ENCODE measurements around the gene PLXND1.
"Not testable (repeated sequence)": the region's sequence is repeated elsewhere in the genome, so short reads cannot be mapped to it uniquely, and the experiment has no call there.

PLXND1 gene

GRCh38 chr3:129522953-129523352, 83.5 kb downstream of the PLXND1 start:
- no peak for DNase-seq

- no peak for DNase-seq
Measured at GRCh38 chr3:129521611-129522010, 84.9 kb downstream of the PLXND1 start.

- no peak for DNase-seq
Measured at GRCh38 chr3:129520960-129521359, 85.5 kb downstream of the PLXND1 start.

- no peak for DNase-seq
Measured at GRCh38 chr3:129519896-129520715, 86.4 kb downstream of the PLXND1 start.

GRCh38 chr3:129519449-129519848, 87.0 kb downstream of the PLXND1 start:
- DNase-seq: no peak

- no peak for DNase-seq
Measured at GRCh38 chr3:129518581-129518980, 87.9 kb downstream of the PLXND1 start.

- no peak for DNase-seq
Measured at GRCh38 chr3:129518038-129518561, 88.4 kb downstream of the PLXND1 start.

GRCh38 chr3:129517516-129517915, 89.0 kb downstream of the PLXND1 start:
- DNase-seq: no peak

- not testable (repeated sequence) for DNase-seq
Measured at GRCh38 chr3:129515821-129516432, 90.5 kb downstream of the PLXND1 start.

GRCh38 chr3:129515108-129515820, 91.2 kb downstream of the PLXND1 start:
- not testable (repeated sequence) for DNase-seq

- no peak for DNase-seq
Measured at GRCh38 chr3:129514563-129514962, 91.9 kb downstream of the PLXND1 start.

GRCh38 chr3:129514110-129514509, 92.4 kb downstream of the PLXND1 start:
- DNase-seq: no peak

GRCh38 chr3:129513705-129514104, 92.8 kb downstream of the PLXND1 start:
- no peak for DNase-seq

GRCh38 chr3:129512595-129512994, 93.9 kb downstream of the PLXND1 start:
- DNase-seq: no peak

GRCh38 chr3:129507181-129507831, 99.2 kb downstream of the PLXND1 start:
- DNase-seq: no peak

GRCh38 chr3:129506231-129506742, 100.2 kb downstream of the PLXND1 start:
- no peak for DNase-seq

- DNase-seq: no peak
Measured at GRCh38 chr3:129505341-129505740, 101.1 kb downstream of the PLXND1 start.
